ENCODE measurements around the gene KRT71. TPM values are rescaled to one million over a fixed set of nuclear protein-coding genes. Genes with fewer than 3 reads are reported as not detected.
"Not testable (repeated sequence)": the region's sequence is repeated elsewhere in the genome, so short reads cannot be mapped to it uniquely, and the experiment has no call there.

KRT71 gene
- total and polyA plus RNA-seq, 8 donors = not detected

GRCh38 chr12:52600475-52600874 lies 47.5 kb upstream of the KRT71 start:
- no peaks in the 10 kb centered on the region for H3K9me3 ChIP-seq
- H3K4me3 ChIP-seq = no peak overlapping the region
- H3K36me3 ChIP-seq = no peaks in the 10 kb centered on the region
- WGBS, 5 donors = 85 to 89% (median 87%) methylated on average over 12 of the region's 12 CpGs
- TF ChIP-seq POLR2AphosphoS5 (IDR thresholded peaks at IDR 0.05) (no peak), EP300 (IDR thresholded peaks at IDR 0.05) (no peak), CTCF (IDR thresholded peaks at IDR 0.05) (no peak), POLR2A (IDR thresholded peaks at IDR 0.05) (no peak)
- intact Hi-C loops (cut with DNase I; ENCODE audit: low total_unique reads) = no loop called here
- no peak overlapping the region for H3K27ac ChIP-seq
- peaks cover 0 to 71% (median 23%) of the 10 kb centered on the region in 3 donors for H3K27me3 ChIP-seq
- no peak for DNase-seq
- peaks cover 0 to 5% (median 0%) of the 10 kb centered on the region in 4 donors for H3K4me1 ChIP-seq

- no peak overlapping the region for H3K4me3 ChIP-seq
- H3K9me3 ChIP-seq = no peaks in the 10 kb centered on the region
- H3K36me3 ChIP-seq = no peaks in the 10 kb centered on the region
- DNase-seq = no peak
- H3K4me1 ChIP-seq = peaks cover 0 to 5% (median 0%) of the 10 kb centered on the region in 4 donors
- intact Hi-C loops (cut with DNase I; ENCODE audit: low total_unique reads) = no loop called here
- H3K27me3 ChIP-seq = peaks cover 0 to 70% (median 23%) of the 10 kb centered on the region in 3 donors
- 46 to 63% (median 52%) methylated on average over 2 of the region's 2 CpGs for WGBS, 5 donors
- TF ChIP-seq POLR2AphosphoS5 (IDR thresholded peaks at IDR 0.05) (no peak), POLR2A (IDR thresholded peaks at IDR 0.05) (no peak), EP300 (IDR thresholded peaks at IDR 0.05) (no peak), CTCF (IDR thresholded peaks at IDR 0.05) (no peak)
- H3K27ac ChIP-seq = no peak overlapping the region
Measured at GRCh38 chr12:52600071-52600470, 47.1 kb upstream of the KRT71 start.

GRCh38 chr12:52598966-52599365 lies 46.0 kb upstream of the KRT71 start:
- no peak for DNase-seq
- Histone ChIP-seq H3K27me3 (peaks cover 0 to 64% (median 23%) of the 10 kb centered on the region in 3 donors), H3K27ac (no peak overlapping the region), H3K4me1 (peaks cover 0 to 5% (median 0%) of the 10 kb centered on the region in 4 donors), H3K36me3 (no peaks in the 10 kb centered on the region), H3K9me3 (no peaks in the 10 kb centered on the region), H3K4me3 (no peak overlapping the region)
- 90 to 96% (median 91%) methylated on average over 4 to 5 of the region's 5 CpGs for WGBS, 5 donors
- intact Hi-C loops (cut with DNase I; ENCODE audit: low total_unique reads) = no loop called here
- TF ChIP-seq POLR2A (IDR thresholded peaks at IDR 0.05) (no peak), EP300 (IDR thresholded peaks at IDR 0.05) (no peak), POLR2AphosphoS5 (IDR thresholded peaks at IDR 0.05) (no peak), CTCF (IDR thresholded peaks at IDR 0.05) (no peak)

GRCh38 chr12:52594237-52594636 lies 41.3 kb upstream of the KRT71 start:
- H3K27ac ChIP-seq; H3K4me1 ChIP-seq; intact Hi-C loops (cut with DNase I; ENCODE audit: low total_unique reads); H3K4me3 ChIP-seq; DNase-seq; H3K9me3 ChIP-seq; H3K36me3 ChIP-seq: not testable (repeated sequence)
- whole genome bisulfite sequencing, 5 donors = 83 to 95% (median 93%) methylated on average over 4 of the region's 4 CpGs
- peaks cover 0 to 28% (median 0%) of the 10 kb centered on the region in 3 donors for H3K27me3 ChIP-seq

- 83 to 92% (median 88%) methylated on average over 7 to 11 of the region's 11 CpGs for WGBS, 5 donors
- Histone ChIP-seq H3K36me3 (no peaks in the 10 kb centered on the region), H3K4me1 (no peaks in the 10 kb centered on the region), H3K4me3 (no peak overlapping the region), H3K27me3 (peaks cover 0 to 22% (median 0%) of the 10 kb centered on the region in 3 donors), H3K27ac (no peak overlapping the region), H3K9me3 (no peaks in the 10 kb centered on the region)
- no peak for TF ChIP-seq EP300 (IDR thresholded peaks at IDR 0.05)
- TF ChIP-seq CTCF (IDR thresholded peaks at IDR 0.05) = no peak
- DNase-seq = no peak
- intact Hi-C loops (cut with DNase I; ENCODE audit: low total_unique reads) = no loop called here
Measured at GRCh38 chr12:52591521-52591920, 38.6 kb upstream of the KRT71 start.
